Right hindlimb (tissue), 1 donor: Measurements from ENCODE around the gene IVD.
A peak's percentile ranks its signal among the peaks of the same experiment; 100 is the strongest.

Experiments
- DNase-seq: peaks from one replicate; pipeline ENCODE4 v3.0.0-alpha.2; 2018

Gene IVD

DNA sequence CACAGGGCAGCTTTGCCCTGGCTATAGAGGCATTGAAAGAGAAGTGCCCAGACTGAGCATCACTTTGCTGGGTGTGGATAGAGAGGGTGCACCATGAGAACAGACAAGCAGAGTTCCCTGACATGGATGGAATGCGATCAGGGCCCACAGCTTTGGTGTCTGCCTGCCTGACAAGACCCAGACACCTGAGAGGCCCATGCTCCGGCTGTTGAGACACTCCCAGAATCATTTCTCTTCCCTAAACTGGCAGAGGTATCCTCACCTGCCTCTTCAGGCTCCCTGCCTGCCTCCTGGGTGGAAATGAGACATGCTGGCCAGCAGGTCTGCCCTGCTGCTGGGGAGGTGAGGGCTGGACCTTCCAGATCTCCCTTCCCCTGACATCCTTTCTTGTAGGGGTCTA lies 54.8 kb downstream of the IVD start:
- DNase-seq: no peak

GRCh38 chr15:40461958-40462357 lies 56.4 kb downstream of the IVD start:
- no peak for DNase-seq

DNA sequence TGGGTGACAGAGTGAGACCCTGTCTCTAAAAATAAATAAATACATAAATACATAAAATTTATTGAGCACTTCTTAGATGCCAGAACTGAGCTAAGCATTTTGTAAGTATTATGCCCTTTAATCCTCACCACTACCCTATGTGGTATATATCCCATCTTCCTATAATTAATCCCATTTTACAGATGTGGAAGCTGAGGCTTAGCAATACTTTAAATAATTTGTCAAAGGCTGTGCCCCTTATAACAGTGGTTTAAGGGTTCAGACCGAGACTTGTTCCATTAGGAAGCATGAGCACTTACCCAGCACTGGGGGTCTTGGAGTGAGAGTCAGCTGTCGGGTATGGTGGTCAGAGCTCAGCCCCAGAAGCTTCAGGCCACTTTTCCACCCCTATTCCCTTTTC lies 57.7 kb downstream of the IVD start:
- no peak for DNase-seq

- no peak for DNase-seq
These were observed 58.4 kb downstream of the IVD start for GRCh38 chr15:40463886-40464545.

GRCh38 chr15:40464595-40465185 lies 59.1 kb downstream of the IVD start:
- no peak for DNase-seq

- no peak for DNase-seq
These were observed 60.3 kb downstream of the IVD start for GRCh38 chr15:40465939-40466338.

GRCh38 chr15:40466426-40467260 lies 61.0 kb downstream of the IVD start:
- no peak for DNase-seq

- DNase-seq: no peak
These were observed 61.6 kb downstream of the IVD start for GRCh38 chr15:40467261-40467615.

DNA sequence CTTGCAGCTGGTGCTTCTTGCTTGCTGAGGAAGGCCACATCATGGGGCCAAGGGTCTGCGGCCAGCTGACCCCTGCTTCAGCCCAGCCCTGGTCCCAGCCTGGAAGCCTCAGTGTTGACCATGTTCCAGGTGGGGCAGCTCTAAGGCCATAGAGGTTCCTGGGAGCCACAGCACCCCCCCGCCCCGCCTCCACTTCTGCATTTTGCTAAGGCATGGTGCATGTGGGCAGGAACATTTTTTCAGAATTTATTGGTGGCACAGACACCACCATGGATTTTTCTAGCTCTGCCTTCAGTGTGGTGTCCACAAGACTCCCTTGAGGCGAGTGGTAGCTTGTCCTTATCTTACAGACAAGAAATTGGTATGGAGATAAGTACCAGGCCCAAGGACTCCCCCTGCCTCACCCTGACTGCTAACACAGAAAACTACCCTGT lies 63.3 kb downstream of the IVD start:
- DNase-seq: no peak

- DNase-seq: no peak
These were observed 64.3 kb downstream of the IVD start for GRCh38 chr15:40469776-40470390.

- DNase-seq: peak; percentile 86
These were observed 65.0 kb downstream of the IVD start, which contains the start of gene CHST14 for GRCh38 chr15:40470423-40471104. CHST14 (plus strand) TSS chr15:40470984; CDS start chr15:40471214, 230 bp downstream.
